PC-3 (cell line): Measurements from ENCODE around the gene HIVEP3.

Experiments
- EZH2 ChIP-seq: fragments of 300-600 bp; sonication (generic); IDR thresholded peaks from one replicate; pipeline ENCODE4 v1.6.1; 2017; ENCODE audit warnings: antibody characterized with exemption, mild to moderate bottlenecking, low read length; ENCODE audit not compliant: unreplicated experiment
- TF ChIP-seq, protein P1 (sequence below): fragments of 300-600 bp; sonication (generic); conservative IDR thresholded peaks from 2 replicates; pipeline ENCODE4 v1.5.1; 2017; ENCODE audit warnings: antibody characterized with exemption, low read depth, mild to moderate bottlenecking, low read length

DNA sequence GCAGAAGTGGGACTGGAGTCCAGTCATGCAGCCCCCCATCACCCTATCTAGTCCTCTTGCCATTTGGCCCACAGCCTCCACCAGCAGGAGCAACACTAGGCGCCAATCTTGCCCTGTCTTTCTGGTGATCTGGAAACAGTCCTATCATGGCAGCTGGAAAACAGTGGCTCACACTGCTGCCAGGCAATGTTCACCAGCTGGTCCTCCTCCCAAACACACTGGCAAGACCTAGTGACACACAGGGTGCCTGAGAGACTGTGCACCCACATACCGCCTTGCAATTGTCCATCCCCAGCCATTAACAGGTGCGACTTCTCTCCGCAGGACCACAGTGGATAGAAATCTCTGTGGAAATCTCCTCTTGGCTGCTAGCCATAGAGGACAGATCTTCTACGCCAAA, 105.5 kb downstream of the HIVEP3 start:
- TF ChIP-seq, protein P1, sequence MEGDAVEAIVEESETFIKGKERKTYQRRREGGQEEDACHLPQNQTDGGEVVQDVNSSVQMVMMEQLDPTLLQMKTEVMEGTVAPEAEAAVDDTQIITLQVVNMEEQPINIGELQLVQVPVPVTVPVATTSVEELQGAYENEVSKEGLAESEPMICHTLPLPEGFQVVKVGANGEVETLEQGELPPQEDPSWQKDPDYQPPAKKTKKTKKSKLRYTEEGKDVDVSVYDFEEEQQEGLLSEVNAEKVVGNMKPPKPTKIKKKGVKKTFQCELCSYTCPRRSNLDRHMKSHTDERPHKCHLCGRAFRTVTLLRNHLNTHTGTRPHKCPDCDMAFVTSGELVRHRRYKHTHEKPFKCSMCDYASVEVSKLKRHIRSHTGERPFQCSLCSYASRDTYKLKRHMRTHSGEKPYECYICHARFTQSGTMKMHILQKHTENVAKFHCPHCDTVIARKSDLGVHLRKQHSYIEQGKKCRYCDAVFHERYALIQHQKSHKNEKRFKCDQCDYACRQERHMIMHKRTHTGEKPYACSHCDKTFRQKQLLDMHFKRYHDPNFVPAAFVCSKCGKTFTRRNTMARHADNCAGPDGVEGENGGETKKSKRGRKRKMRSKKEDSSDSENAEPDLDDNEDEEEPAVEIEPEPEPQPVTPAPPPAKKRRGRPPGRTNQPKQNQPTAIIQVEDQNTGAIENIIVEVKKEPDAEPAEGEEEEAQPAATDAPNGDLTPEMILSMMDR = no peak
- no peak for TF ChIP-seq EZH2
